Activated naive CD8-positive, alpha-beta T cell treated with anti-CD3 and anti-CD28 coated beads for 36 hours (primary cell): ENCODE data around the gene P2RY14. TPM values are rescaled to one million over a fixed set of nuclear protein-coding genes. Genes with fewer than 3 reads are reported as not detected.

Experiments used
- DNase-seq: peaks from one replicate; pipeline ENCODE4 v3.0.0; 2021
- H3K27ac Mint-ChIP-seq: one replicate; pipeline ENCODE4 v1.8.0; 2022; ENCODE audit warnings: mild to moderate bottlenecking, moderate library complexity, mixed read lengths
- H3K27me3 Mint-ChIP-seq: one replicate; pipeline ENCODE4 v1.8.0; 2022; ENCODE audit warnings: mild to moderate bottlenecking, mixed read lengths
- H3K36me3 Mint-ChIP-seq: one replicate; pipeline ENCODE4 v1.8.0; 2021; ENCODE audit warnings: mild to moderate bottlenecking, mixed read lengths
- H3K4me1 Mint-ChIP-seq: one replicate; pipeline ENCODE4 v1.8.0; 2021; ENCODE audit warnings: mixed read lengths
- H3K4me3 Mint-ChIP-seq: one replicate; pipeline ENCODE4 v1.8.0; 2022; ENCODE audit warnings: mild to moderate bottlenecking, moderate library complexity, mixed read lengths
- H3K9me3 Mint-ChIP-seq: one replicate; pipeline ENCODE4 v1.8.0; 2022; ENCODE audit warnings: mixed read lengths
- total RNA-seq, 2 experiments: library from RNA; stranded (reverse); gene quantifications; one replicate each; pipeline ENCODE4 v1.2.3, GENCODE V29; 2021

Gene P2RY14
- total RNA-seq, 2 experiments from 2014 or later = 1.5 to 2.5 TPM

GRCh38 chr3:151307583-151308488 is 29.5 kb upstream of the P2RY14 start:
- Mint-ChIP-seq H3K36me3 (peaks cover 2% of the 10 kb centered on the region), H3K27me3 (peaks cover 9% of the 10 kb centered on the region), H3K4me3 (no peak overlapping the region), H3K4me1 (peaks cover 39% of the 10 kb centered on the region), H3K27ac (no peak overlapping the region), H3K9me3 (no peaks in the 10 kb centered on the region)
- DNase-seq = no peak

- Mint-ChIP-seq H3K27ac (no peak overlapping the region), H3K27me3 (peaks cover 12% of the 10 kb centered on the region), H3K36me3 (peaks cover 2% of the 10 kb centered on the region), H3K4me1 (peaks cover 43% of the 10 kb centered on the region), H3K9me3 (no peaks in the 10 kb centered on the region), H3K4me3 (no peak overlapping the region)
- no peak for DNase-seq
Observed at GRCh38 chr3:151307131-151307530, 28.8 kb upstream of the P2RY14 start.

DNA sequence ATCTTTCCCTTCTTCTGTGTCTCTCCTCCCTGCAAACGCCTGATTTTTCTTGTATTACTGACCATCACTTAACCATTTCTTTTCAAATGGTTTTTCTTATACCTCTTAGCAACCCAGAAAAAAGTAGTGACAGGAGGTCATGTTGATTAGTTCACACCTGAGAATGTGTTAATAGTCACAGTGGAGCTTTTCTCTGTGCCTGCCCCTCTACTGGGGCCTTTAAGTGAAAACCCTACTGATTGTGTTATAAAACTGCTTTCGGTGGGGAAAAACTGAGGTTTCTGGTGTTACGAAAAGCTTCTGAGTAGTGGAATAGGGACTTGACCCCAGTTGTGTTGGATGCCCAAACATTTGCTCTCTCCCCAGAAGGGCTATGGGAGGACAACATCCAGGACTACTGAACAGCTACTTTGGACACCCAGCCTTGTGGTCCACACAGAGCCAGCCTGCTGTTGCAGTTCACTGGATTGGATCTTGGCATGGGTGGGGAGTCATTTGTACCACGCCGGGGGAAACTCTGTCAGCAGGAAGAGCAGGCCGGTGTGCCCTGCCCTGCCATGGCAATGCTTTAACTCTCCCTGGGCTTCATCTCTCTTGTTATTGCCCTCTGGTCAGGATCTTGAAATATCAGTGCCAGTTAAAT is 27.9 kb upstream of the P2RY14 start:
- Mint-ChIP-seq H3K27ac (peak overlapping the region; percentile 73), H3K4me1 (peaks cover 50% of the 10 kb centered on the region), H3K9me3 (no peaks in the 10 kb centered on the region), H3K27me3 (peaks cover 16% of the 10 kb centered on the region), H3K4me3 (peak overlapping the region; percentile 33), H3K36me3 (peaks cover 2% of the 10 kb centered on the region)
- no peak for DNase-seq

DNA sequence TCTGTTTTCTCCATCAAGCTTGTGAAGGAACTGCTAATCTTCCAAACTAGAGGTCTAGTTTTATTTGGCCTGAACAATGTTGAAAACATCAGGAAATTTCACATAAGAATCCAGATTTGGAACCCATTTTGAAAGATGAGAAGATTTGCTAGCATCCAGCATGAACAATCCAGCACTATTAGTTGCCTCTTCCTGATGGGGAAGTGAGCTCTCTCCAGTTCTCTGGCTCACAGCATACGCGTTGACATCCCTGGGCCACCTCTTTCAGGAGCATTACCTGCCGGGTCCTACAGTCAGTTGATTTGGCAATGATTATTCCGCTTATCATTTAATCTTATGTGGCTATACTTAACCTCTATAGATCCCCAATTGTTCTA is 27.4 kb upstream of the P2RY14 start:
- peaks cover 54% of the 10 kb centered on the region for H3K4me1 Mint-ChIP-seq
- no peaks in the 10 kb centered on the region for H3K9me3 Mint-ChIP-seq
- peak overlapping the region; percentile 44 for H3K4me3 Mint-ChIP-seq
- DNase-seq = no peak
- peak overlapping the region; percentile 73 for H3K27ac Mint-ChIP-seq
- peaks cover 2% of the 10 kb centered on the region for H3K36me3 Mint-ChIP-seq
- H3K27me3 Mint-ChIP-seq = peaks cover 18% of the 10 kb centered on the region

DNA sequence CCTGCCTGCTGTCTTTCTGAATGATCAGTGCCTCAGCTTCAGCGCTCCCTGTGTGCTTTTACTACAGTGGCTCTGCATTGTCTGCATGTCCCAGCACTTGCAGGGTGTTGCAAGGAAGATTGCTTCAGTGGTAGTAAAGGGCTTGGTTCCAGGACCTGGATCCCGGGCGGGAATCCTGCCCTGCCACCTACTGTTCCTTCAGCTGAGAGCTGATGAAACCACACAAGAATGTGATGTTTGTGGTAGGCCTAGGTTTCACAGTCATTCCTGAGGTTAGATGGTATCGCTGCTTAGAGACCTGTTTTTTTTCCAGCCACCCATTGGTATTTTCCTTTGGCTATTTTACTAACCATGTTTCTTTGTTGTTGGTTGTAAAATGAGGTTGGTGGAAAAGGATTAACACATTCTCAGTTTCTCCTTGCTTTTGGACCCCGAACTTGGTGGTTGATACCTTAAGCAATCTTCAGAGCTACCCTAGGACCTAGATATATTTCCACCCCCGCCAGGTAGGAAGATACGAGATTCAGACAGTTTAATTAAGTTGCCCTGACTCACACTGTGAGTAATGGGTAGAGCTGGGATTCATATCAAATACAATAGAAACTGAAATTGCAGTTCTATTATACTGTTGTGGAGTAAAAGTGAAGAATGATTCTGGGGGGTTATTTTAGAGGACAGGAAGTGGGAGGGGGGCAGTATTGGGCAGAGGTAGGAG is 26.9 kb upstream of the P2RY14 start:
- Mint-ChIP-seq H3K4me3 (peak overlapping the region; percentile 44), H3K27ac (peak overlapping the region; percentile 73), H3K27me3 (peaks cover 21% of the 10 kb centered on the region), H3K9me3 (no peaks in the 10 kb centered on the region), H3K36me3 (peaks cover 2% of the 10 kb centered on the region), H3K4me1 (peaks cover 57% of the 10 kb centered on the region)
- DNase-seq = peak; percentile 24

DNA sequence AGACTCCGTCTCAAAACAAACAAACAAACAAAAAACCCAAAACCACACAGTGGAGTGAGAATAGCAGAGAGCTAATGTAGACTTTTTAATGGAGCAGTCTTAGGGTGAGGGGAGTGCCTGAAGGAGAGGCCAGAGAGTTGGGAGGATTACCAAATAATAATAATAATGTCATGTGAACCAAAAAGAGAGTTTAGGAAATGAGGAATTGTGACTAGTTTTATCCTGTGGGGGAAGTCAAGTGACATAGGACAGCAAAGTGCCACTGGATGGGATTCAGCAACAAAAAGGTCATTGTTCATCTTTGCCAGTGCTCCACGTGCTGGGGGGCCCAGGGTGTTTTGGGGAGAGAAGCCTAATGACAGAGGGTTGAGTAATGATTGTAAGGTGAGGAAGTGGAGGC is 25.4 kb upstream of the P2RY14 start:
- Mint-ChIP-seq H3K4me1 (peaks cover 57% of the 10 kb centered on the region), H3K36me3 (peaks cover 2% of the 10 kb centered on the region), H3K27ac (no peak overlapping the region), H3K9me3 (no peaks in the 10 kb centered on the region), H3K4me3 (no peak overlapping the region), H3K27me3 (peaks cover 29% of the 10 kb centered on the region)
- DNase-seq = no peak

DNA sequence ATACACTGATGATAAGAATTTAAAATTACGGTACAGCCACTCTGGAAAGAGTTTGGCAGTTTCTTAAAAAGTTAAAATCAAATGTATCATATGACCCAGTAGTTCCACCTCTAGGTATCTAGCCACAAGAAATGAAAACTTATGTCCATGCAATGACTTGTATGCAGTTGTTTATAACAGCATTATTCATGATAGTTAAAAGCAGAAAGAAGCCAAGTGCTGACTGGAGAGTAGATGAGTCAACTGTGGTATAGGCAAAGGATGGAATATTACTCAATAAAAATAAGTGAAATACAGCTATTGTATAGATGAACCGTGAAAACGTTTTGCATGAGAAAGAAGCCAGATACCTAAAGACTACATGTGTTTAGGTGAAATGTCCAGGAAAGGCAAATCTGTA is 23.4 kb upstream of the P2RY14 start:
- no peaks in the 10 kb centered on the region for H3K9me3 Mint-ChIP-seq
- no peak overlapping the region for H3K27ac Mint-ChIP-seq
- H3K4me3 Mint-ChIP-seq = no peak overlapping the region
- H3K4me1 Mint-ChIP-seq = peaks cover 48% of the 10 kb centered on the region
- peaks cover 39% of the 10 kb centered on the region for H3K27me3 Mint-ChIP-seq
- DNase-seq = no peak
- H3K36me3 Mint-ChIP-seq = peaks cover 2% of the 10 kb centered on the region

DNA sequence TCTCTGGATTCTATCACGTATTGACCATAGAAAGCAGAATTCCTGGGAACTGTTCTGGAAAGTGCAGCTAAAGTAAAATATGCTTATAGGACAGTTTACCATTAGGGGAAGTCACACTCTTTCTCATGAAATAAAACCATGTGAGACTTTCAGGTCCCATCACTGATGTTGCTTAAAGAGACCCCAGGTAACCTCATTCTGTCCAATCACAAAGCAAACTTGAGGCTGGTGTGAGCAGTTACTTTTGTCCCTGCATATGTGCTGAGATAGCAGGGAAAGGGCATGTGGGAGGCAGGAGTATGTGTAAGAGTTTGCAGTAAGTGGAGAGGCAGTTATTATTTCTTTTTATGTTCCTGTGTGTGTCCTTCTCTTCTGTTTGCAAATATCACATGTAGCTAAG is 22.2 kb upstream of the P2RY14 start:
- no peaks in the 10 kb centered on the region for H3K36me3 Mint-ChIP-seq
- no peak for DNase-seq
- H3K9me3 Mint-ChIP-seq = no peaks in the 10 kb centered on the region
- no peak overlapping the region for H3K4me3 Mint-ChIP-seq
- H3K27ac Mint-ChIP-seq = no peak overlapping the region
- peaks cover 36% of the 10 kb centered on the region for H3K4me1 Mint-ChIP-seq
- peaks cover 47% of the 10 kb centered on the region for H3K27me3 Mint-ChIP-seq

- no peak overlapping the region for H3K4me3 Mint-ChIP-seq
- H3K27ac Mint-ChIP-seq = no peak overlapping the region
- no peak for DNase-seq
- peaks cover 54% of the 10 kb centered on the region for H3K27me3 Mint-ChIP-seq
- peaks cover 26% of the 10 kb centered on the region for H3K4me1 Mint-ChIP-seq
- H3K36me3 Mint-ChIP-seq = no peaks in the 10 kb centered on the region
- no peaks in the 10 kb centered on the region for H3K9me3 Mint-ChIP-seq
Observed at GRCh38 chr3:151299006-151299405, 20.7 kb upstream of the P2RY14 start.

DNA sequence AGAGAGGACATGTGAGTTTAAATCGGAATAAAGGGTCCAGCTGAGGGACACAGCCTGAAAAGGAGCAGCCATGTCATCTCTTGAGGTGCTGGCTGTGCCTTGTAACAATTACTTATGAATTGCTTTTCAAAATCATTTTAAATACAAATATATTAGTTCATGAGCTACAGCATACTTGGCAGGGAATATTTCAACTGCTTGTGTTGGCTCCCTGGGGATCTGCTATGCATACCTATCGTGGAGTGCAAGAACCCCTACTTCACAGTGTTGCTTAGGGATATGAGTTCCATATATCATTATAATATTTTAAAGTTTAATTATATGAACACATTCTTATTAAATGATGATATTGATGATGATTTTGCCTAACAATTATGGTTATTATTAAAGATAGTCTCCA is 19.1 kb upstream of the P2RY14 start:
- Mint-ChIP-seq H3K36me3 (no peaks in the 10 kb centered on the region), H3K4me3 (no peak overlapping the region), H3K9me3 (no peaks in the 10 kb centered on the region), H3K27ac (no peak overlapping the region), H3K4me1 (peaks cover 17% of the 10 kb centered on the region), H3K27me3 (peaks cover 42% of the 10 kb centered on the region)
- DNase-seq = no peak

DNA sequence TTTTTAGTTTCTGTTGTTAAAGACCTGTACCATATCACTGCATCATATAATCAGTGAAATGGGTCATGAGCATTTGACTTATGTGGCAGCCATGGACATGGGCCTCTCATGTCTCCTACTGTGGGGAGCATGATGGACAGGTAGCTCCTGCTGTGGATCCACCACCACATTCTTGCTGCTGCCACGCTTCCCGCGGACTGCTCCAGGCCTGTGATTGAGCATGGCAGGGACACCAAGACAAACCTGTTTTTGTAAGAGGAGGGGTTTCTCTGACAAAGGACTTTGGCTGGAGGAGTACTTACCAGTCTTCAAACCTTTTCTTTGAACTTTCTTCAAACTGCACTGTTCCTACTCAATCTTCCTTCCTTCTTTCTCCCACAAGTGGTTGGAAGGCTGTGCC is 17.9 kb upstream of the P2RY14 start:
- no peak overlapping the region for H3K4me3 Mint-ChIP-seq
- H3K4me1 Mint-ChIP-seq = peaks cover 9% of the 10 kb centered on the region
- DNase-seq = no peak
- no peaks in the 10 kb centered on the region for H3K9me3 Mint-ChIP-seq
- H3K36me3 Mint-ChIP-seq = no peaks in the 10 kb centered on the region
- no peak overlapping the region for H3K27ac Mint-ChIP-seq
- H3K27me3 Mint-ChIP-seq = peaks cover 38% of the 10 kb centered on the region

GRCh38 chr3:151293127-151293526 is 14.8 kb upstream of the P2RY14 start:
- DNase-seq = no peak
- no peak overlapping the region for H3K4me3 Mint-ChIP-seq
- H3K27me3 Mint-ChIP-seq = peaks cover 21% of the 10 kb centered on the region
- no peak overlapping the region for H3K27ac Mint-ChIP-seq
- peaks cover 5% of the 10 kb centered on the region for H3K4me1 Mint-ChIP-seq
- H3K36me3 Mint-ChIP-seq = no peaks in the 10 kb centered on the region
- no peaks in the 10 kb centered on the region for H3K9me3 Mint-ChIP-seq

- peaks cover 5% of the 10 kb centered on the region for H3K4me1 Mint-ChIP-seq
- peaks cover 9% of the 10 kb centered on the region for H3K27me3 Mint-ChIP-seq
- H3K9me3 Mint-ChIP-seq = no peaks in the 10 kb centered on the region
- H3K27ac Mint-ChIP-seq = no peak overlapping the region
- no peak for DNase-seq
- H3K4me3 Mint-ChIP-seq = no peak overlapping the region
- no peaks in the 10 kb centered on the region for H3K36me3 Mint-ChIP-seq
Observed at GRCh38 chr3:151290673-151291072, 12.3 kb upstream of the P2RY14 start.

DNA sequence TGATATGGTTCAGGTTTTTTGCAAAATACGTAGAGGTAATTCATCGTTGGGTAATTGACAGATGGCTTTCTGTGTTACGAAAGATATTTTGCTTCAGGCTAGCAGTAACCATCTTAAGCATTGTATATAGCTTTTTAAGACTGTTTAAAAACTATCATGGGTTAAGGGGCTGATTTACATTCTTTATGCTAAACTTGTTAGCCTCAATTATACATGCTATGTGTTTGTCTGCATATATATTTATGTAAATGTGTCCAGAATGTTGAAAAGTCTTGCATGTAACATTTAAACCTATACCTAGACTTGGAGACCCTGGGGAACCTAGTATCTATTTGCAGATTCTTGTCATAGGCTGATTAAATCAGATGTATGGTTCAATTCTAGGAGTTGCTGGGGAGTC is 11.1 kb upstream of the P2RY14 start:
- H3K36me3 Mint-ChIP-seq = no peaks in the 10 kb centered on the region
- no peak overlapping the region for H3K4me3 Mint-ChIP-seq
- H3K27me3 Mint-ChIP-seq = no peaks in the 10 kb centered on the region
- H3K9me3 Mint-ChIP-seq = no peaks in the 10 kb centered on the region
- H3K27ac Mint-ChIP-seq = no peak overlapping the region
- no peak for DNase-seq
- H3K4me1 Mint-ChIP-seq = peaks cover 5% of the 10 kb centered on the region

DNA sequence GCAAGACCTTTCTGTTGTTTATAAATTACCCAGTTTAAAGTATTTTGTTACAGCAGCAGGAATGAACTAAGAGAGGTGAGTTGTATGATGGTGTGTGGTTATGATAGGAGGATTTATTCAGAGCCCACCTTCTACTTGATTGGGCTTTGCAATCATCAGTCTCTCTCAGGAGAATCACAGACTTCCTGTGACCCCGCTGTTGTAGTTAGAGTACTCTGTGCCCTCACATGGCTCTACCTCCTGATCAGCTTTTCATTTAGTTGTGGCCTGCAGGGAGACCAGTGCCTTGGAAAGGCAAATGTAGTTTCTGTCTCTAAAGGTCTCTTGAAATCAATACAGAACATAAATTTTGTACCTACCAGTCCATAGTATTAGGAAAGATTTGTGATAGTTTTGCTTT is 7.6 kb upstream of the P2RY14 start:
- H3K9me3 Mint-ChIP-seq = no peaks in the 10 kb centered on the region
- H3K27ac Mint-ChIP-seq = no peak overlapping the region
- peaks cover 22% of the 10 kb centered on the region for H3K4me1 Mint-ChIP-seq
- no peak overlapping the region for H3K4me3 Mint-ChIP-seq
- no peak for DNase-seq
- no peaks in the 10 kb centered on the region for H3K27me3 Mint-ChIP-seq
- no peaks in the 10 kb centered on the region for H3K36me3 Mint-ChIP-seq
